NCI-H526 (cell line): ENCODE measurements around the gene SLC35E1.
A peak's percentile ranks its signal among the peaks of the same experiment; 100 is the strongest.

Source experiments
- DNase-seq, 2 experiments: peaks; one replicate each; lab custom pipeline; 2025; lab: John Stamatoyannopoulos, UW

SLC35E1 gene

DNA sequence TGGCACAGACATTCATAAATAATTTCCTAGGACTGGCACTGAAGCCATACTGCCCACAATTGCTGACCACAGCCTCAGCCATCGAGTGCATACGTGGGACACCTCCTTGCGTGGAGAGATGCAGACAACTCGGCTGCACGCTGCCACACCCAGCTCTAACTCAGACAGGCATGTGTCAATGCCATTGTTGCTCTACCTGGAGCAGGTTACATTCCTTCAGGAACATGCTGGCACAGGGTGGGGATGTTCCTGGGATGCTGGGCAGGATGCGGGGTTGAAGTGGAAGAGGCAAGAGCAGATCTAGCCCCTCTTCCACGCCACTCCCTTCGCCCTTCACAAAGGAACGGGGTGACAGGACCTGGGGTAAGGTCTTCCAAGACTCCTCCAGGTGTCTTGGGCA, 24.2 kb upstream of the SLC35E1 start:
- no peak for DNase-seq

- no peak for DNase-seq
These were observed 22.9 kb upstream of the SLC35E1 start for GRCh38 chr19:16595097-16595496.

GRCh38 chr19:16594681-16595091, 22.5 kb upstream of the SLC35E1 start:
- no peak for DNase-seq

DNA sequence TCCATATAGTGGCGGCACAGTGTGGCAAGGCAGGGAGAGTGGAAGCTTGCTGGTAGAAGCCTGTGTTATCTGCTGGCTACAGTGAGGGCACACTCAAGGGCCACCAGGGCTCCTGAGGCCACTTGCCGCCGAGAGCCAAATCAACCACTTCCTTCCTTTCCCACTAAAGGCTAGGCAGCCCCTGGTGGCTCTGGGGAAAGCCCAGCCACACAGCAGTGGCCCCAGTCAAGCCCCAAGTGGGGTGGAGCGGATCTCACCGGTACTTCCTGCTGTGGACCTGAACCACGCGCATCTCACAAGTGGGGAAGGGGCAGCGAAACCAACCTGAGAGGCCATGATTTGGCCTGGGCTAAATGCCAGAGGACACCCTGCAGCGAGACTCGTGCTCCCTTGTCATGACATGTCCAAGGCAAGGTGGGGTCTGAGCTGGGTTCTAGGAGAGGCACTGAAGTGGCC, 21.9 kb upstream of the SLC35E1 start:
- no peak for DNase-seq

DNA sequence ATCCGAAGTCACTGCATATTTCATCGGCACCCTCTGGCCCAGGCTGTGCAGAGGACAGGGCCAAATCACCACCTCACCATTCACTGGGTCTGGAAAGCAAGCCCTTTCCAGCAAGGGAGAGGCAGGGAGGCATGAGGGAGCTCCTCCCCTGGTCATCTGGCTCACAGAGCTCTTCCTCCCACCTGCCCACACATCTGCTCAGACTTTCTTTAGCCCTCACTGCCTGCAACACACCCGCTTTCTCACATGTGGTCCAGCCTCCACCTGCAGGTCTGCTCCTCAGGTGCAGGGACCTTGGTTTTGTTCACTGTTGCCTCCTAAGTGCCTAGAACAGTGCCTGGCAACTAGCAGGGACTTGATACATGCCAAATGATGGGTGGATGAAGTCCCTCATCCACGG, 21.0 kb upstream of the SLC35E1 start:
- DNase-seq, result no peak

- DNase-seq, result no peak
These were observed 19.8 kb upstream of the SLC35E1 start for GRCh38 chr19:16591803-16592556.

DNA sequence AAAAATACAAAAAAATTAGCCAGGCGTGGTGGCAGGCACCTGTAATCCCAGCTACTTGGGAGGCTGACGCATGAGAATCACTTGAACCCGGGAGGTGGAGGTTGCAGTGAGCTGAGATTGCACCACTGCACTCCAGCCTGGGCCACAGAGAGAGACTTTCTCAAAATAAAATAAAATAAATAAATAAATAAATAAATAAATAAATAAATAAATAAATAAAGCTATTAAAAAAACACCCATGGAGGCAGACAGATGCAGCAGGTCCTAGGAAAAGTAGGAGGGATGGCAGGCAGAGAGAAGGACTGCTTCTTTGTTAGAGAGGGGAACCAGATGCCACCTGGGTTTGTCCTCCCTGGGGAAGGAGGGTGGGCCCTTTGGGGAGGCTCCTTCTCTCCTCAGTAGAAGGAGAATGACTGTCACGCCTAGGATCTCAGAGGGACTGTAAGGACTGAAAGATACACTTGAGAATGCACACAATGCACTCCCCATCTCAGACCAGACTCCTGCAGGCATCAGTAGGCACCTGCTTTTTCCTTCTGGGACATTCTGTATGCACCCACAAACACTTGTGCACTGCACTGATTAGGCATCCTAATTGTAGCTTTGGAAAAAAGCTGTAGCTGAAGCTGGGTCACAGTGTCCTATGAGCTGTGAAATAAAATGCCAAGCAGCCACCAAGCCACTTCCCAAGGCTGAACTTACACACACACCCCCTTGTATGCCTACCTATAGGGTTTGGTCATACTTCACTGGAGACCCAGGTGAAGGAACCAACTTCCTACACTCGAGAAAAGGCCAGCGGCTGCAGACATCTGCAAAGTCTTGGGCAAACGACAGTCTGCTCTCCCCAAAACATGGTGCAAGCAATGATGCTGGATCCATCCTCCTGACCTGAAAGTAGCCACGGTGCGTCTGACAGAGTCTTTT, 18.9 kb upstream of the SLC35E1 start:
- no peak for DNase-seq

DNA sequence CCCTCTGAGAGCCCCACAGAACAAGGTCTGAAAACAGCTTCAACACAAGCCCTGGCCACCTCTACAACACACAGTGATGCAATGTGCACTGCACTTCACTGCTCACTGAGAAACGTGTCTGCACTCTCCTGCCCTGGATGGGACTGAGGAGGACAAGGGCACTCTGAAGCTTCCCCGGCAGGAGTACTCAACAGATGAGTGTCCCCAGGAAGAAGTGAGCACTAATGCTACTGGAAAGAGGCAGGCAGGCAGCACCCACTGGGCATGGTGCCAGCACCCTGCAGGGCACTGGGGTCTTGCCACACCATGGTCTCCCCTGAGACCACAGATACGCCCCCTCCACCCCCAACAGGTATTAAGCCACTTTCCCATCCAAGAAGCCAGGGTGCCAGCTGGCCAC, 17.7 kb upstream of the SLC35E1 start:
- no peak for DNase-seq

- no peak for DNase-seq
These were observed 16.8 kb upstream of the SLC35E1 start for GRCh38 chr19:16588824-16589577.

- DNase-seq, result peak in 1 of 2 experiments; percentile 31
These were observed 15.9 kb upstream of the SLC35E1 start for GRCh38 chr19:16587833-16588823.

DNA sequence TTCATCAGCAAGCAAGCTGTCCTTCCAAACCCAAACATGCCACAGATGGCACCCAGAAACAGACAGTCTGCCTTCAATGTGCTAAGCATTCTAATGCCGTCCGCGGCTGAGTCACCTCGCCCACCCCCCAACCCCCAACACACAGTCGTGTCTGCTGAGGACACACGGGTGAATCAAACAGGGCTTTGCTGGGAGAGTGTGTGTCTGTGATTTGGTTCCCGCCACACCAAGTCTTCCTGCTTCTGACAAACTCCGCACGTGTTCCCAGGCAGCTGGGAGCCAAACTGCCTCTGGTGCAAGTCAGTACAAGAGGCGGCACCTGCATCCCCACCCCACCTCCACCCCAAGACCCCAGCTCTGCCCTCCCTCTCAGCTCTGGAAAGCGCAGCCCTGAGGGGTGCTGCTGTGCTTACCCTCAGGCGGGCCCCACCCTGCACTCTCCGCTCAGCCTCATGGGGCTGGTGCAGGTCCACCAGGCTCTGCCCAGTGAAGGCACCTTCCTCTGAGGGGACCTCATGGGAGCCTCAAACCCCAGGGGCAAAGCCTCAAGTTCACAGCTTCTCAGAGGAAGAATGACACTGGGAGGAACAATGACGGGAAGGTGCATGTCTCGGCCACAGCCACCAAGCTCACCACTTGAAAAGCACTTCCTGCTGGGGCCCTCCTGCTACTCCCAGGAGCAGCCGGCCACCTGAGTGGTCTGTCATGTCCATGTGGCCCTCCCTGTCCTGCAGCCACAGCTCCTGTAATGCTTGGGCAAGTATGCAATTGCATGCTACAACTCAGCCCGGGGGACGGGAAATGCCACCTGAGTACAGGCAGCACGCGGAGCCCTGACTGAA, 15.0 kb upstream of the SLC35E1 start:
- no peak for DNase-seq

DNA sequence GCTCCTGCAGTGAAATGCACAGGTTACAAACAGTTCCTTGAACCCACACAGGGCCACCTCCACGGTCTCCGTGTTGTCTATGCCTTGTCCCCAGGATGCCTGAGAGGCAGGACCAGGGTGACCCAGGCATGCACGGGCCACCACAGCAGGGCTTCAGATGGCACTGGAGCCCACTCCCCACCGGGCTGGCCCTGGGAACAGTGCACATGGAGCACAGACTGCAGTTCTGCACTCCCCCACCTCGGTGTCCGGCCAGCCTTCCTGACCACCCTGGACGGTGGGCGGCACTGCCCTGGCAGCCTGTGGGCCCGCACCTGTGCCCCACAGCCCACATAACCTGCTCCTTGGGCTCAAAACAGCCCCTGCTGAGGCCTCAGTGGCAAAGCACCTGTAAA, 14.3 kb upstream of the SLC35E1 start:
- no peak for DNase-seq

DNA sequence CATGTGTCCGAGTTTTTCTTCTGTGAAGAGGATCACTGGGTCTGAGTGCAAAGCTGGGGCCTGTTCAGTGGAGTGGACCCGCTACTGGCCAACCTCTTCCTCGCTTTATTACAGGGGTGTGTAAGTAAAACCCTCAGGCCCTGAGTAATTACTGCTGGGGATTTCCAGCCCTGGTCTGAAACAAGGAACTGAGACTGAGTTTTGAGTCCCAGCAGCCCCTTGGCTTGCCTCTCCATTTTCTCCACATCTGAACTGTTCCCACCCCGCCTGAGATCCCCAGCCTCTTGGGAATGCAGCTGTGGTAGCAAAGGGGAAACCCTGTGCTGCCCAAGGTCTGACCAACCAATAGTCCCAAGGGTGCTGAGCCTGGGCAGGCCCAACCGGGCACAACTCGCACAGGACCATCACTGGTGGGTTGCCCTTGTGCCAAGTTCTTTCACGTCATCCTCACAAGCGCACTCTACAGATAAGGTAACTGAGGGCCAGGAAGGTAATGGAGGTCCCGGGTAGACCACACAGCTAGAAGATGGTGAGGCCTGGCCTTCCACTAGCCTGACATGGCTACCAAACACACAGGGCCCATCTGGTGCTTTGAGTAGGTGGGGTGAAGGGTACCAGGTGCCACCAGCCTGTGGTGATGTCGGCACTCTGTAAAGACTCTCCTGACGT, 13.7 kb upstream of the SLC35E1 start:
- DNase-seq, result no peak

DNA sequence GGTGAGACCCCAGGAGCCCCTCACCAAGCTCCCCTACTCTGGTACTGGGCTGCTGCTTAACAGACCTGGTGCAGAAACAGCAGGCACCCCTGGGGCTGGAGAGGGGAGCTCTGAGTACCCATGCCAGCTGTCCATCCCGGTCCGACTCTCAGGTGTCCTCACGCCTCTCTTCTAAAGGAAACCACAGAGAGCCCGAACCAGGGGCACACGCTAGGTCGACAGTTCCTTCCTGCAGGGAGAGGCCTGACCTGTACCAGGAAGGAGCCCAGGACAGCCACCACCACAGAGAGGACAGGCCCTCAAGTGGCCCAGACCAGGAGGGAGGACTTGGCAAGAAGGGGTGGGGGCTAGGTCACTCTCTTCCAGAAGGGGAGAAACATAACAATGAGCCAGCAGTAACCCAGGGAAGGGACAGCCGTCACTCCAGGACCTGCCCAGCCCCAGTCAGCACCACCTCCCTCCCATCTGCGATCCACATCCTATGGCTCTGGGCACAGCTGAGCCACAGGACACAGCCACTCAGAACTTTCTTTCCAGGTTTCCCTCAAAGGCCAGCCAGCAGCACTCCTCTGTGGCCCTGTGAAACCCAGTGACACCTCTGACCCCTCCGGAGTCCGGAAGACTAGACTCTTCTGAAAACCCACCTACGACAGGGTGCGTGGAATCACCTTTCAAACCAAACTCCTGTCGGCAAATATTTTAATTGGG, 13.0 kb upstream of the SLC35E1 start:
- no peak for DNase-seq

- DNase-seq, result peak in 1 of 2 experiments; percentile 61
These were observed 12.3 kb upstream of the SLC35E1 start for GRCh38 chr19:16584248-16585093.

- DNase-seq, result no peak
These were observed 10.5 kb upstream of the SLC35E1 start for GRCh38 chr19:16582486-16583261.

- no peak for DNase-seq
These were observed 9.7 kb upstream of the SLC35E1 start for GRCh38 chr19:16581971-16582343.
